OCI-LY7 (cell line): ENCODE data around the gene VIT. TPM values are rescaled to one million over a fixed set of nuclear protein-coding genes. Genes with fewer than 3 reads are reported as not detected.

ENCODE experiments used
- BruUV-seq: library from RNA; stranded (reverse); fragments of 400-500 nt; replicated peaks from 2 replicates; lab custom pipeline; 2021; lab: Mats Ljungman, UMichigan
- CTCF ChIA-PET: fragments of 300-600 bp; sonication (Branson Sonifier 250); formaldehyde crosslinking; loops from one replicate; lab custom pipeline; 2022; ENCODE audit warnings: antibody characterized with exemption; ENCODE audit not compliant: unreplicated experiment; lab: Charles Lee
- POLR2A ChIA-PET: fragments of 300-600 bp; sonication (Branson Sonifier 250); formaldehyde crosslinking; loops from one replicate; lab custom pipeline; 2022; ENCODE audit warnings: antibody characterized with exemption; lab: Charles Lee
- DNase-seq: peaks from one replicate; pipeline ENCODE4 v3.0.0-alpha.2; 2015; ENCODE audit warnings: low spot score
- H2AFZ ChIP-seq: fragments of 200-600 bp; sonication (generic), shearing (Covaris generic); 2 replicates; pipeline ENCODE4 v1.6.1; 2014; ENCODE audit warnings: mild to moderate bottlenecking, antibody characterized with exemption, low read length, moderate library complexity
- H3K27ac ChIP-seq: fragments of 200-600 bp; sonication (generic); 2 replicates; pipeline ENCODE4 v1.5.1; 2014; ENCODE audit warnings: mixed run types, low read depth, mild to moderate bottlenecking, moderate library complexity, low read length, inconsistent platforms; ENCODE audit not compliant: poor library complexity, severe bottlenecking
- H3K36me3 ChIP-seq: fragments of 200-600 bp; sonication (generic); 2 replicates; pipeline ENCODE4 v1.6.1; 2014; ENCODE audit warnings: mild to moderate bottlenecking, antibody characterized with exemption, low read length, moderate library complexity, mixed read lengths; ENCODE audit not compliant: insufficient read depth
- H3K4me1 ChIP-seq: fragments of 200-600 bp; sonication (generic); 2 replicates; pipeline ENCODE4 v1.5.1; 2014; ENCODE audit warnings: mild to moderate bottlenecking, low read length; ENCODE audit not compliant: insufficient read depth, poor library complexity, severe bottlenecking
- H3K4me2 ChIP-seq: fragments of 200-600 bp; sonication (generic); 2 replicates; pipeline ENCODE4 v1.6.1; 2014; ENCODE audit warnings: mild to moderate bottlenecking, low read length
- H3K4me3 ChIP-seq: fragments of 200-600 bp; sonication (generic); 2 replicates; pipeline ENCODE4 v1.5.1; 2014; ENCODE audit warnings: mild to moderate bottlenecking, low read depth, low read length; ENCODE audit not compliant: poor library complexity, severe bottlenecking
- H3K79me2 ChIP-seq: fragments of 200-600 bp; sonication (generic); 2 replicates; pipeline ENCODE4 v1.6.1; 2016; ENCODE audit warnings: low read depth, mild to moderate bottlenecking, low read length, moderate library complexity, mixed read lengths; ENCODE audit not compliant: insufficient read depth
- H3K9me2 ChIP-seq: fragments of 200-600 bp; sonication (generic); 2 replicates; pipeline ENCODE4 v1.6.1; 2016; ENCODE audit warnings: mild to moderate bottlenecking, low read length, mixed read lengths; ENCODE audit not compliant: insufficient read depth
- H3K9me3 ChIP-seq: fragments of 200-600 bp; sonication (generic); 2 replicates; pipeline ENCODE4 v1.6.1; 2014; ENCODE audit warnings: mild to moderate bottlenecking, mixed run types, low read length, mixed read lengths
- H4K20me1 ChIP-seq: fragments of 200-600 bp; sonication (generic); 2 replicates; pipeline ENCODE4 v1.6.1; 2014; ENCODE audit warnings: mild to moderate bottlenecking, antibody characterized with exemption, low read length, moderate library complexity, mixed read lengths; ENCODE audit not compliant: insufficient read depth
- EZH2phosphoT487 ChIP-seq: fragments of 200-600 bp; sonication (generic); IDR thresholded peaks from 2 replicates; pipeline ENCODE4 v1.6.1; 2018; ENCODE audit warnings: low read depth, borderline replicate concordance, mild to moderate bottlenecking, mixed run types, antibody characterized with exemption, low read length, moderate library complexity, mixed read lengths
- intact Hi-C: fragments of 100-400 bp; cut with micrococcal nuclease; formaldehyde crosslinking; loops from one replicate; pipeline ENCODE4 v1.10.0; 2022; ENCODE audit not compliant: unreplicated experiment
- total RNA-seq, 2 experiments: library from RNA; depleted of rRNA in 1 of 2; stranded (reverse); fragments of >200 nt in 1 of 2; shearing (Covaris generic) in 1 of 2; gene quantifications; 2 replicates each; pipeline ENCODE4 v1.2.3, GENCODE V29; 2014 to 2022
- TF ChIP-seq, protein P1 (sequence below): fragments of 200-600 bp; sonication (generic); conservative IDR thresholded peaks from 2 replicates; pipeline ENCODE4 v1.5.1; 2014; ENCODE audit warnings: mild to moderate bottlenecking, antibody characterized with exemption, low read length, moderate library complexity, mixed read lengths

VIT gene
- total RNA-seq, 2 experiments from 2014 or later: not detected

DNA sequence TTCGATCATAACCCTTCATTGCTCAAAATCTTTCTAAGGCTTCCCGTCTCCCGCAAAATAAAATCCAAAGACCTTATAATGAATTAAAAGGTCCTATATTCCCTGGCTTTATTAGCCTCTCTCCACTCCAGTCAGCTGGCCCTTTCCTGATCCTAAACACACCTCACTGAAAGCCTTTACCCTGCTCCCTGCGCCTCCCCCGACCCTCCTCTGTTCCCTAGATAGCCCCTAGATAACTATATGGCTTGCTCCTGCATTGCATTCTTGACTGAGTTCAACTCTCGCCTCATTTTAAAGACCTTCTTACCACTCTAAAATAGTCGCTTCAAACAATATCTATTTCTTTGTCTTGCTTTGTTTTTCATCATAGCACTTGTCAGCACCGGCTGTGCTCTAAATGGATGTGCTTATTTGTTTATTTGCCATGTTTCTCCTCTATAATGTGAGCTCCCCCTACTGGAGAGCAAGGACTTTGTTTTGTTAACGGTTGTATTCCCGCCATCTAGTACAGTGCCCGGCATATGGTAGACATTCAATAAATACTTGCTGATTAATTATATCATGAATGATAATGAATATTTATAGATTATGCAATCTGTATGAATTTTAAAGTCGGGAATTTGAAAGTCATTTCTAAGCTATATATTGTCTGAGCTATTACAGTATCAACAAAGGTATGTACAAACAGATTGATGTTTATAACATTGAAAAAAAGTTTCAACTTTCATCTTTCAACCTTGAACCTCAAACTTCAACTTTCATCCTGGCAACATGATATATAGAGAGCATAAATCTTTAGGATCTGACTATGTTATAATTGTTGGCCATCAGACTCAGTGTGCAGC lies 32.4 kb upstream of the VIT start:
- H3K36me3 ChIP-seq: no peaks in the 10 kb centered on the region
- H4K20me1 ChIP-seq: no peaks in the 10 kb centered on the region
- no peak overlapping the region for H2AFZ ChIP-seq
- intact Hi-C loops: loop anchor here (2.0 kb wide), 1 partner anchor 311 kb away; no protein-coding TSS in a partner anchor
- H3K4me3 ChIP-seq: no peak overlapping the region
- ChIA-PET POLR2A (interaction anchor here (0.5 to 1.4 kb wide), 4 partner anchors 9 to 172 kb away, joined by 3 to 4 read pairs (median 3); no protein-coding TSS in a partner anchor), CTCF (no interaction called here)
- H3K9me2 ChIP-seq: no peaks in the 10 kb centered on the region
- no peaks in the 10 kb centered on the region for H3K79me2 ChIP-seq
- H3K4me2 ChIP-seq: no peak overlapping the region
- H3K9me3 ChIP-seq: no peaks in the 10 kb centered on the region
- H3K4me1 ChIP-seq: no peaks in the 10 kb centered on the region
- no TSS peak for BruUV-seq
- DNase-seq: peak; percentile 58
- TF ChIP-seq EZH2phosphoT487: no peak
- TF ChIP-seq, protein P1, sequence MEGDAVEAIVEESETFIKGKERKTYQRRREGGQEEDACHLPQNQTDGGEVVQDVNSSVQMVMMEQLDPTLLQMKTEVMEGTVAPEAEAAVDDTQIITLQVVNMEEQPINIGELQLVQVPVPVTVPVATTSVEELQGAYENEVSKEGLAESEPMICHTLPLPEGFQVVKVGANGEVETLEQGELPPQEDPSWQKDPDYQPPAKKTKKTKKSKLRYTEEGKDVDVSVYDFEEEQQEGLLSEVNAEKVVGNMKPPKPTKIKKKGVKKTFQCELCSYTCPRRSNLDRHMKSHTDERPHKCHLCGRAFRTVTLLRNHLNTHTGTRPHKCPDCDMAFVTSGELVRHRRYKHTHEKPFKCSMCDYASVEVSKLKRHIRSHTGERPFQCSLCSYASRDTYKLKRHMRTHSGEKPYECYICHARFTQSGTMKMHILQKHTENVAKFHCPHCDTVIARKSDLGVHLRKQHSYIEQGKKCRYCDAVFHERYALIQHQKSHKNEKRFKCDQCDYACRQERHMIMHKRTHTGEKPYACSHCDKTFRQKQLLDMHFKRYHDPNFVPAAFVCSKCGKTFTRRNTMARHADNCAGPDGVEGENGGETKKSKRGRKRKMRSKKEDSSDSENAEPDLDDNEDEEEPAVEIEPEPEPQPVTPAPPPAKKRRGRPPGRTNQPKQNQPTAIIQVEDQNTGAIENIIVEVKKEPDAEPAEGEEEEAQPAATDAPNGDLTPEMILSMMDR: peak; percentile 91
- no peak overlapping the region for H3K27ac ChIP-seq

DNA sequence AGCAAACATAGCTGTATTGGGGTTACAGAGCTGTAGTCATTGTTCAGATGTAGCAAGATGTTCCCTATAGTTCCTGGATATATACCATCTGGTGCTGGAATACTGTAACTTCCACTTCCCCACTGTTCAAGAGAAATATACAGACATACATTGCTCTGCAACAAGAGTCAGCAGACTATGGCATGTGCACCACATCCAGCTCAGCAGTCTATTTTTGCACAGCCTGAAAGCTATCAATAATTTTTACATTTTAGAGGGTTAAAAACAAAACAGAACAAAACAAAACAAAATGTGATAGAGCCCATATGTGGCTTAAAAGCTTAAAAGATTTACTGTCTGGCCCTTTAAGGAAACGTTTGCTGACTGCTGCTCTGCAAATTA lies 31.8 kb upstream of the VIT start:
- Histone ChIP-seq H3K27ac (no peak overlapping the region), H3K4me3 (no peak overlapping the region), H2AFZ (no peak overlapping the region), H3K4me2 (no peak overlapping the region), H3K36me3 (no peaks in the 10 kb centered on the region), H3K79me2 (no peaks in the 10 kb centered on the region), H4K20me1 (no peaks in the 10 kb centered on the region), H3K9me2 (no peaks in the 10 kb centered on the region), H3K4me1 (no peaks in the 10 kb centered on the region), H3K9me3 (no peaks in the 10 kb centered on the region)
- TF ChIP-seq EZH2phosphoT487: no peak
- TF ChIP-seq, protein P1: no peak
- no peak for DNase-seq
- intact Hi-C loops: loop anchor here (2.0 kb wide), 1 partner anchor 312 kb away; no protein-coding TSS in a partner anchor
- no TSS peak for BruUV-seq
- ChIA-PET POLR2A (interaction anchor here (0.5 to 1.9 kb wide), 5 partner anchors 8 to 312 kb away, joined by 3 to 4 read pairs (median 3); no protein-coding TSS in a partner anchor), CTCF (no interaction called here)

DNA sequence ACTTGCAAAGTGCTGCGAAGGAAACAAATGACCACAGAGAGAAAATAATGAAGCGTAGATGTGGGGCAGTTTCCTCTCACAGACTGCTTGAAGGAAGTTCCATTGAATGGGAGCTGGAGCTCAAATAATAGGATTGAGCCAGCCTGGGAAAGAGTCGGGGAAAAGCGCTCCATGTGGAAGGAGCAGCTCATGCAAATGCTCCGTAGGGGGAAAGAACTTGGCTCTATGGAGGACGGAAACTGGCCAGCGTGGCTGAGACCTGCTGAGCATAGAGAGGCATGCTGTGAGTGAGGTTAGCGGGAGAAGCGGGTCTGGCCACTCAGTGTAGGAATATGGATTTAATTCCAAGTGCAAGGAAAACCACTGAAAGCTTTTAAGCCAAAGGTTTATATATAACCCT lies 28.6 kb upstream of the VIT start:
- ChIA-PET CTCF (no interaction called here), POLR2A (interaction anchor here (1.1 kb wide), 1 partner anchor 11 kb away, joined by 4 read pairs; no protein-coding TSS in a partner anchor)
- Histone ChIP-seq H3K9me2 (no peaks in the 10 kb centered on the region), H3K36me3 (no peaks in the 10 kb centered on the region), H3K79me2 (no peaks in the 10 kb centered on the region), H4K20me1 (no peaks in the 10 kb centered on the region), H3K9me3 (no peaks in the 10 kb centered on the region), H3K4me1 (no peaks in the 10 kb centered on the region), H3K4me3 (no peak overlapping the region), H3K27ac (no peak overlapping the region), H3K4me2 (no peak overlapping the region), H2AFZ (no peak overlapping the region)
- no TSS peak for BruUV-seq
- TF ChIP-seq, protein P1: no peak
- no peak for TF ChIP-seq EZH2phosphoT487
- intact Hi-C loops: no loop called here
- DNase-seq: no peak
